Ovary (tissue), 9 donors: Measurements from ENCODE around the gene KIF19. TPM values are rescaled to one million over a fixed set of nuclear protein-coding genes. Genes with fewer than 3 reads are reported as not detected.

Experiments used
- DNase-seq, 5 donors: peaks; one replicate each; pipeline ENCODE4 v3.0.0-alpha.2; 2019 to 2020
- H3K27ac ChIP-seq, 2 donors: fragments of 200-600 bp; one replicate each; pipeline versions ENCODE4 v1.5.1 to v1.8.0; 2019 to 2022
- H3K27me3 ChIP-seq: fragments of 200-600 bp; one replicate; pipeline ENCODE4 v1.8.0; 2022
- H3K36me3 ChIP-seq: fragments of 200-600 bp; sonication (generic); one replicate; pipeline ENCODE4 v1.5.1; 2019
- H3K4me1 ChIP-seq: one replicate; pipeline ENCODE4 v1.8.1; 2013; ENCODE audit warnings: mild to moderate bottlenecking, moderate library complexity; ENCODE audit not compliant: insufficient read depth
- H3K4me3 ChIP-seq: fragments of 200-600 bp; sonication (generic); one replicate; pipeline ENCODE4 v1.5.1; 2017
- H3K9me3 ChIP-seq, 2 donors: fragments of 200-600 bp in 1 of 2; sonication (generic) in 1 of 2; one replicate each; pipeline versions ENCODE4 v1.5.1 to v1.8.1; 2013 to 2019; ENCODE audit warnings: mild to moderate bottlenecking in 1 of 2, moderate library complexity in 1 of 2
- EP300 ChIP-seq: sonication (generic); formaldehyde crosslinking; IDR thresholded peaks from one replicate; pipeline ENCODE4 v1.6.1; 2017; ENCODE audit warnings: antibody characterized with exemption
- POLR2A ChIP-seq: fragments of 450-650 bp; IDR thresholded peaks from one replicate; pipeline ENCODE4 v1.6.1; 2017; ENCODE audit warnings: antibody characterized with exemption, mild to moderate bottlenecking, moderate library complexity
- WGBS, 3 donors: extraction: QIAGEN DNeasy Blood & Tissue Kit in 1 of 3; methylation state at CpG; one replicate each; pipeline versions ENCODE4 v1.1.5 to v1.1.7; 2013 to 2017; 5-methylcytosine and 5-hydroxymethylcytosine counted together
- intact Hi-C, 4 donors: fragments of 100-400 bp; cut with DNase I; formaldehyde crosslinking; loops; one replicate each; pipeline versions ENCODE4 v1.11.0 to v1.15.1; 2022 to 2023
- polyA plus RNA-seq, 2 donors: library from polyadenylated mRNA; stranded (reverse); fragments of 200-250 nt in 1 of 2; fragments of 350-450 nt in 1 of 2; fragmentation: Illumina TruSeq in 1 of 2; extraction: RNeasy Lipid Tissue Mini Kit (QIAGEN cat#74804) in 1 of 2; gene quantifications; one replicate each; pipeline ENCODE4 v1.2.3, GENCODE V29; 2013 to 2014
- total RNA-seq, 7 donors: library from RNA; depleted of rRNA in 2 of 7; stranded (reverse); fragments of >200 nt in 2 of 7; fragmentation: NEBNext Ultra II Directional in 3 of 7; extraction: Animal tissue kit (Norgen Biotek cat#: 25700) in 3 of 7; gene quantifications; one replicate each; pipeline versions ENCODE4 v1.1.0 to v1.2.4, GENCODE V29; 2016 to 2023
- TF ChIP-seq, protein P1 (sequence below), 3 donors: fragments of 450-650 bp in 2 of 3; fragments of 200-600 bp in 1 of 3; IDR thresholded peaks; one replicate each; pipeline versions ENCODE4 v1.5.1 to v1.8.0; 2016 to 2022; ENCODE audit warnings: antibody characterized with exemption in 3 of 3, mild to moderate bottlenecking in 1 of 3
- donor health status: DM: no; HTN: no; CAD: no; lungs with moderate emphysema.
- donor health status: DM: no; HTN: no; CAD: no.
- donor health status: Bipolar disorder and iron deficiency.
- donor health status: DM: yes; HTN: yes; CAD: no.
- donor health status: DM: no; HTN: no; CAD: no.
- donor health status: DM: yes; HTN: yes; CAD: no.

Gene KIF19
- total and polyA plus RNA-seq, 9 donors, result 0.33 to 15.0 (median 1.2) TPM; not detected in 2

DNA sequence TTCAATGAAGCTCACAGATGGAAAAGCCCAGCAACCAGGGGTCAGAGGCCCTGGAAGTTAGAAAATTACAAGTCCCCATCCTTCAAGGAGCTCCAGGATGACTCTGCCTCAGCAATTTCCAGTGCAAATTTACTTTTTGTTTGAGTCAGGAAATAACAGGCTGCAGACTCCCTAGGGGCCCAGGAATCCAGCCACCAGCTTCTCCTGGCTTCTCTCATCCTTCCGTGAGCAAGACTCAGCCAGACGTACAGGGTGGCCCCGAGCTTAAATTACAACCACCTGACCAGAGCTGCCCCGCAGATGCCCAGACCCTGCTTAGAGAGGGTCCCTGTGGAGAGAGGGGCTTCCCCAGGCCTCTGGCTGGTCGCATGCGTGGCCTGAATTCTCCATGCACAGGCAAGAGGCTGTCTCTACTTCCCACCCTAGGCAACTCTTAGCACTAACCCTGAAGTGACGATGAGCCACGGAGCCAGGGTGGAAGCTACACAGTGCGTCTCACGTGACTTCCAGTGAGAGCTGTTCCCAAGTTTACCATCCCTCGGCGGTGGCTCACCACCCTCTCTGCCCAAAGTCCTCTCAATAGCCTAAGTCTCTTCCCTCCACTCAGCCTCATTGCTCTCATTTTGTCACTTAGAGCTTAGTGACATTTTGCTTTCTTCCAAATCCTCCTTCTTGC, 68.4 kb downstream of the KIF19 start:
- Histone ChIP-seq H3K4me3 (no peak overlapping the region), H3K27me3 (no peaks in the 10 kb centered on the region), H3K9me3 (no peaks in the 10 kb centered on the region), H3K36me3 (no peaks in the 10 kb centered on the region), H3K27ac (no peak overlapping the region), H3K4me1 (no peaks in the 10 kb centered on the region)
- no peak for TF ChIP-seq POLR2A
- TF ChIP-seq EP300, result no peak
- TF ChIP-seq, protein P1, sequence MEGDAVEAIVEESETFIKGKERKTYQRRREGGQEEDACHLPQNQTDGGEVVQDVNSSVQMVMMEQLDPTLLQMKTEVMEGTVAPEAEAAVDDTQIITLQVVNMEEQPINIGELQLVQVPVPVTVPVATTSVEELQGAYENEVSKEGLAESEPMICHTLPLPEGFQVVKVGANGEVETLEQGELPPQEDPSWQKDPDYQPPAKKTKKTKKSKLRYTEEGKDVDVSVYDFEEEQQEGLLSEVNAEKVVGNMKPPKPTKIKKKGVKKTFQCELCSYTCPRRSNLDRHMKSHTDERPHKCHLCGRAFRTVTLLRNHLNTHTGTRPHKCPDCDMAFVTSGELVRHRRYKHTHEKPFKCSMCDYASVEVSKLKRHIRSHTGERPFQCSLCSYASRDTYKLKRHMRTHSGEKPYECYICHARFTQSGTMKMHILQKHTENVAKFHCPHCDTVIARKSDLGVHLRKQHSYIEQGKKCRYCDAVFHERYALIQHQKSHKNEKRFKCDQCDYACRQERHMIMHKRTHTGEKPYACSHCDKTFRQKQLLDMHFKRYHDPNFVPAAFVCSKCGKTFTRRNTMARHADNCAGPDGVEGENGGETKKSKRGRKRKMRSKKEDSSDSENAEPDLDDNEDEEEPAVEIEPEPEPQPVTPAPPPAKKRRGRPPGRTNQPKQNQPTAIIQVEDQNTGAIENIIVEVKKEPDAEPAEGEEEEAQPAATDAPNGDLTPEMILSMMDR (IDR thresholded peaks at IDR 0.05), result no peak
- intact Hi-C loops, result no loop called here
- DNase-seq, result no peak
- 85 to 89% (median 87%) methylated on average over 12 of the region's 12 CpGs for WGBS, 3 donors

DNA sequence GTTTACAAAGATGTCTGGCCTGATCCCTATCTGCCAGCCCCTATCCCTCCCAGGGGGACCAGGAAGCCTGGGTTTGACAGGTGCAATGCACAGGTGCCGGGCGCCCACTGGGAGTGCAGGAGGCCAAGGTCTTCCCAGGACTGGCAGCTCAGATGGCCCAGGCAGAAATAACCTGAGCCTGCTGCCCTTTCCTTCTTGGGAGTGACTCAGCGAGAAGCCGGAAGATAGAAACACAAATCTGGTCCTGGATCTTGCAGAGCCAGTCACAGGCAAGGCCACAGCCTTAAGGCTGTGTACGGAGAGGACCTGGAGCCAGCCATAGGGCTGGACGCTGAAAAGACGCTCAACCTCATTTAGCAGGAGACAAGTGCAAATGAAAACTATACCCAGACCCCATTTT, 69.0 kb downstream of the KIF19 start:
- no peak overlapping the region for H3K4me3 ChIP-seq
- H3K27ac ChIP-seq, result no peak overlapping the region
- intact Hi-C loops, result no loop called here
- H3K36me3 ChIP-seq, result no peaks in the 10 kb centered on the region
- no peaks in the 10 kb centered on the region for H3K9me3 ChIP-seq
- DNase-seq, result no peak
- no peaks in the 10 kb centered on the region for H3K27me3 ChIP-seq
- H3K4me1 ChIP-seq, result no peaks in the 10 kb centered on the region
- WGBS, 3 donors, result 83 to 88% (median 87%) methylated on average over 7 of the region's 7 CpGs
- TF ChIP-seq EP300, result no peak
- no peak for TF ChIP-seq POLR2A
- TF ChIP-seq, protein P1 (IDR thresholded peaks at IDR 0.05), result no peak

DNA sequence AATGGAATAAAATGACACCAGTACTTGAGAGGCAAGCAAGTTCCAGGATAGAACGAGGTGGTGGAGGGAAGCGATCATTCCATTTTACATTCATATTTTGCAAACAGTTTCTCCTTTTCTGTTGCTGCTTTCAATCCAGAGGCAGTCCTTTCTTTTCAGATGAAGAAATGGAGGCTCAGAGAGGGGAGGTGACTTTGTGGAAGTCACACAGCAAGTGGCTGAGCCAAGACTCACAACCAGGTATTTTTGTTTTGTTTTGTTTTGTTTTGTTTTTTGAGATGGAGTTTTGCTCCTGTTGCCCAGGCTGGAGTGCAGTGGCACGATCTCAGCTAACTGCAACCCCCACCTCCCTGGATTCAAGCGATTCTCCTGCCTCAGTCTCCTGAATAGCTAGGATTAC, 70.5 kb downstream of the KIF19 start:
- intact Hi-C loops, result no loop called here
- H3K36me3 ChIP-seq, result no peaks in the 10 kb centered on the region
- no peaks in the 10 kb centered on the region for H3K4me1 ChIP-seq
- H3K27ac ChIP-seq, result no peak overlapping the region
- no peak for DNase-seq
- TF ChIP-seq, protein P1 (IDR thresholded peaks at IDR 0.05), result no peak
- no peak for TF ChIP-seq POLR2A
- TF ChIP-seq EP300, result no peak
- H3K9me3 ChIP-seq, result no peaks in the 10 kb centered on the region
- 74 to 87% (median 77%) methylated on average over 4 of the region's 4 CpGs for WGBS, 3 donors
- no peak overlapping the region for H3K4me3 ChIP-seq
- no peaks in the 10 kb centered on the region for H3K27me3 ChIP-seq

- intact Hi-C loops, result no loop called here
- 84 to 87% (median 85%) methylated on average over 7 of the region's 7 CpGs for WGBS, 3 donors
- H3K27me3 ChIP-seq, result no peaks in the 10 kb centered on the region
- no peaks in the 10 kb centered on the region for H3K36me3 ChIP-seq
- H3K4me1 ChIP-seq, result no peaks in the 10 kb centered on the region
- no peak for DNase-seq
- H3K9me3 ChIP-seq, result no peaks in the 10 kb centered on the region
- no peak overlapping the region for H3K27ac ChIP-seq
- no peak overlapping the region for H3K4me3 ChIP-seq
- TF ChIP-seq EP300, result no peak
- TF ChIP-seq, protein P1 (IDR thresholded peaks at IDR 0.05), result no peak
Measured at GRCh38 chr17:74402048-74402447, 76.0 kb downstream of the KIF19 start.
